IPS-NIHi7 (cell line): ENCODE measurements around the gene TYW1.
A peak's percentile ranks its signal among the peaks of the same experiment; 100 is the strongest.
"Not testable (repeated sequence)": the region's sequence is repeated elsewhere in the genome, so short reads cannot be mapped to it uniquely, and the experiment has no call there.

ENCODE experiments used
- DNase-seq: peaks from one replicate; pipeline ENCODE4 v3.0.0; 2012; ENCODE audit warnings: mixed read lengths; ENCODE audit errors: extremely low spot score

TYW1 gene

GRCh38 chr7:66996444-66997191, at the start of gene TYW1:
TYW1 (plus strand) TSS chr7:66996833; CDS start chr7:66996979, 146 bp downstream.
- DNase-seq: peak; percentile 84

GRCh38 chr7:66948480-66949109, 48.0 kb upstream of the TYW1 start:
- DNase-seq: no peak

- DNase-seq: no peak
Observed at GRCh38 chr7:66950311-66950710, 46.3 kb upstream of the TYW1 start.

- no peak for DNase-seq
Observed at GRCh38 chr7:66950763-66951162, 45.9 kb upstream of the TYW1 start.

GRCh38 chr7:66952343-66953043, 44.1 kb upstream of the TYW1 start:
- DNase-seq: peak; percentile 60

GRCh38 chr7:66953044-66953427, 43.6 kb upstream of the TYW1 start:
- DNase-seq: no peak

GRCh38 chr7:66957595-66958290, 38.9 kb upstream of the TYW1 start:
- DNase-seq: no peak

GRCh38 chr7:66958538-66959350, 37.9 kb upstream of the TYW1 start:
- no peak for DNase-seq

GRCh38 chr7:66960192-66960591, 36.4 kb upstream of the TYW1 start:
- no peak for DNase-seq

GRCh38 chr7:66961096-66961495, 35.5 kb upstream of the TYW1 start:
- DNase-seq: no peak

GRCh38 chr7:66964411-66964810, 32.2 kb upstream of the TYW1 start:
- no peak for DNase-seq

- DNase-seq: no peak
Observed at GRCh38 chr7:66967029-66967428, 29.6 kb upstream of the TYW1 start.

GRCh38 chr7:66969001-66969400, 27.6 kb upstream of the TYW1 start:
- DNase-seq: not testable (repeated sequence)

GRCh38 chr7:66970310-66970709, 26.3 kb upstream of the TYW1 start:
- peak; percentile 55 for DNase-seq

GRCh38 chr7:66974986-66975590, 21.5 kb upstream of the TYW1 start:
- DNase-seq: no peak

GRCh38 chr7:66978312-66978711, 18.3 kb upstream of the TYW1 start:
- not testable (repeated sequence) for DNase-seq

- DNase-seq: not testable (repeated sequence)
Observed at GRCh38 chr7:66979013-66979412, 17.6 kb upstream of the TYW1 start.

- not testable (repeated sequence) for DNase-seq
Observed at GRCh38 chr7:66980336-66980735, 16.3 kb upstream of the TYW1 start.

GRCh38 chr7:66989552-66989951, 7.1 kb upstream of the TYW1 start:
- not testable (repeated sequence) for DNase-seq

- DNase-seq: not testable (repeated sequence)
Observed at GRCh38 chr7:66994051-66994450, 2.6 kb upstream of the TYW1 start.

- DNase-seq: not testable (repeated sequence)
Observed at GRCh38 chr7:66994691-66995049, 2.0 kb upstream of the TYW1 start.
